BE2C (cell line): ENCODE data around the gene AP5B1. TPM values are rescaled to one million over a fixed set of nuclear protein-coding genes. Genes with fewer than 3 reads are reported as not detected.

Experiments used
- DNase-seq: peaks from one replicate; pipeline ENCODE4 v3.0.0-alpha.2; 2020
- H3K27me3 ChIP-seq: fragments of 250-450 bp; sonication (Bioruptor Pico); 2 replicates; pipeline ENCODE4 v1.5.1; 2020; ENCODE audit warnings: mild to moderate bottlenecking
- H3K36me3 ChIP-seq: fragments of 250-450 bp; sonication (Bioruptor Pico); 2 replicates; pipeline ENCODE4 v1.5.1; 2020; ENCODE audit warnings: mild to moderate bottlenecking
- H3K4me1 ChIP-seq: fragments of 250-450 bp; sonication (Bioruptor Pico); 2 replicates; pipeline ENCODE4 v1.5.1; 2020
- H3K4me3 ChIP-seq: 2 replicates; pipeline ENCODE4 v1.5.1; 2011; ENCODE audit warnings: low read depth, low read length
- H3K9me3 ChIP-seq: fragments of 250-450 bp; sonication (Bioruptor Pico); 2 replicates; pipeline ENCODE4 v1.5.1; 2020
- CTCF ChIP-seq: IDR thresholded peaks from 2 replicates; pipeline ENCODE4 v1.5.1; 2012; ENCODE audit warnings: mild to moderate bottlenecking, low read depth, low read length
- polyA plus RNA-seq: library from polyadenylated mRNA; unstranded; fragments of >200 nt; gene quantifications from one replicate; pipeline ENCODE4 v1.2.1, GENCODE V29; 2012; ENCODE audit warnings: low read depth, missing spikeins; ENCODE audit not compliant: insufficient read length, insufficient read depth

AP5B1 gene
- polyA plus RNA-seq: 1.6 TPM

- Histone ChIP-seq H3K4me3 (peak within 1 kb of the TSS; percentile 43), H3K9me3 (no peaks in the 10 kb centered on the region), H3K27me3 (peaks cover 20% of the 10 kb centered on the region), H3K36me3 (no peaks in the 10 kb centered on the region), H3K4me1 (no peaks in the 10 kb centered on the region)
- DNase-seq: peak; percentile 60
- no peak for TF ChIP-seq CTCF
Observed at GRCh38 chr11:65780770-65781151, at the start of gene AP5B1. Gene AP5B1, minus strand, starts transcription at chr11:65780976. Its CDS starts 385 bp downstream, at chr11:65780591.

- no peak for TF ChIP-seq CTCF
- Histone ChIP-seq H3K4me1 (no peaks in the 10 kb centered on the region), H3K27me3 (no peaks in the 10 kb centered on the region), H3K4me3 (no peak overlapping the region), H3K36me3 (no peaks in the 10 kb centered on the region), H3K9me3 (no peaks in the 10 kb centered on the region)
- no peak for DNase-seq
Observed at GRCh38 chr11:65829459-65829858, 48.7 kb upstream of the AP5B1 start.

GRCh38 chr11:65826984-65827735 lies 46.4 kb upstream of the AP5B1 start:
- Histone ChIP-seq H3K27me3 (no peaks in the 10 kb centered on the region), H3K4me1 (no peaks in the 10 kb centered on the region), H3K36me3 (no peaks in the 10 kb centered on the region), H3K4me3 (no peak overlapping the region), H3K9me3 (no peaks in the 10 kb centered on the region)
- no peak for DNase-seq
- no peak for TF ChIP-seq CTCF

- no peaks in the 10 kb centered on the region for H3K27me3 ChIP-seq
- no peaks in the 10 kb centered on the region for H3K4me1 ChIP-seq
- no peak for TF ChIP-seq CTCF
- no peak for DNase-seq
- H3K4me3 ChIP-seq: no peak overlapping the region
- no peaks in the 10 kb centered on the region for H3K9me3 ChIP-seq
- no peaks in the 10 kb centered on the region for H3K36me3 ChIP-seq
Observed at GRCh38 chr11:65822776-65823528, 42.2 kb upstream of the AP5B1 start.

- Histone ChIP-seq H3K9me3 (no peaks in the 10 kb centered on the region), H3K4me1 (no peaks in the 10 kb centered on the region), H3K27me3 (no peaks in the 10 kb centered on the region; the same call in none of the 2 replicates), H3K36me3 (no peaks in the 10 kb centered on the region), H3K4me3 (no peak overlapping the region)
- no peak for TF ChIP-seq CTCF
- no peak for DNase-seq
Observed at GRCh38 chr11:65821107-65821506, 40.3 kb upstream of the AP5B1 start.
